Mesendoderm (in vitro differentiated cells): ENCODE results near the gene FBXO38.

ENCODE experiments used
- DNase-seq: peaks from one replicate; pipeline ENCODE4 v3.0.0; 2013
- H2AK5ac ChIP-seq: 2 replicates; pipeline ENCODE4 v1.6.1; 2013; ENCODE audit warnings: low read length, inconsistent platforms
- H2BK120ac ChIP-seq: 2 replicates; pipeline ENCODE4 v1.6.1; 2013; ENCODE audit warnings: low read depth, mild to moderate bottlenecking, low read length, moderate library complexity, mixed read lengths
- H2BK15ac ChIP-seq: replicated peaks from 2 replicates; pipeline ENCODE4 v1.6.1; 2013; ENCODE audit warnings: low read depth, mild to moderate bottlenecking, moderate library complexity
- H2BK5ac ChIP-seq: 2 replicates; pipeline ENCODE4 v1.6.1; 2013; ENCODE audit warnings: low read length, inconsistent platforms
- H3K18ac ChIP-seq: 2 replicates; pipeline ENCODE4 v1.6.1; 2013; ENCODE audit warnings: mild to moderate bottlenecking, low read length, mixed read lengths
- H3K23ac ChIP-seq: one replicate; pipeline ENCODE4 v1.6.1; 2013; ENCODE audit warnings: low read length
- H3K27ac ChIP-seq: 2 replicates; pipeline ENCODE4 v1.5.1; 2013; ENCODE audit warnings: low read depth, mild to moderate bottlenecking, inconsistent platforms, low read length, moderate library complexity
- H3K27me3 ChIP-seq: 2 replicates; pipeline ENCODE4 v1.6.1; 2013; ENCODE audit warnings: low read length, control low read depth, mild to moderate bottlenecking, inconsistent platforms; ENCODE audit not compliant: insufficient read depth, poor library complexity
- H3K36me3 ChIP-seq: 2 replicates; pipeline ENCODE4 v1.6.1; 2013; ENCODE audit warnings: low read length, inconsistent platforms; ENCODE audit not compliant: control insufficient read depth, insufficient read depth
- H3K4ac ChIP-seq: one replicate; pipeline ENCODE4 v1.6.1; 2013; ENCODE audit warnings: low read depth, mild to moderate bottlenecking, low read length, moderate library complexity
- H3K4me1 ChIP-seq: 2 replicates; pipeline ENCODE4 v1.6.1; 2013; ENCODE audit warnings: low read depth, low read length, inconsistent platforms; ENCODE audit not compliant: control insufficient read depth
- H3K4me2 ChIP-seq: 2 replicates; pipeline ENCODE4 v1.6.1; 2013; ENCODE audit warnings: low read length
- H3K4me3 ChIP-seq: 2 replicates; pipeline ENCODE4 v1.5.1; 2013; ENCODE audit warnings: mild to moderate bottlenecking, low read length
- H3K56ac ChIP-seq: one replicate; pipeline ENCODE4 v1.6.1; 2013; ENCODE audit warnings: low read length
- H3K79me1 ChIP-seq: 2 replicates; pipeline ENCODE4 v1.6.1; 2013; ENCODE audit warnings: low read length, inconsistent platforms
- H3K79me2 ChIP-seq: 2 replicates; pipeline ENCODE4 v1.6.1; 2013; ENCODE audit warnings: mild to moderate bottlenecking, low read length; ENCODE audit not compliant: control insufficient read depth, insufficient read depth
- H3K9ac ChIP-seq: 2 replicates; pipeline ENCODE4 v1.6.1; 2013; ENCODE audit warnings: low read length, inconsistent platforms
- H4K5ac ChIP-seq: one replicate; pipeline ENCODE4 v1.6.1; 2013; ENCODE audit warnings: low read length
- H4K8ac ChIP-seq: one replicate; pipeline ENCODE4 v1.6.1; 2013; ENCODE audit warnings: low read depth, mild to moderate bottlenecking, control low read depth, low read length, moderate library complexity
- WGBS: extraction: QIAGEN DNeasy Blood & Tissue Kit; methylation state at CpG from one replicate; pipeline ENCODE4 v1.1.7; 2013; ENCODE audit warnings: low lambda C conversion rate, missing lambda C conversion rate; ENCODE audit not compliant: insufficient coverage; ENCODE audit errors: extremely low coverage; 5-methylcytosine and 5-hydroxymethylcytosine counted together

Gene FBXO38

DNA sequence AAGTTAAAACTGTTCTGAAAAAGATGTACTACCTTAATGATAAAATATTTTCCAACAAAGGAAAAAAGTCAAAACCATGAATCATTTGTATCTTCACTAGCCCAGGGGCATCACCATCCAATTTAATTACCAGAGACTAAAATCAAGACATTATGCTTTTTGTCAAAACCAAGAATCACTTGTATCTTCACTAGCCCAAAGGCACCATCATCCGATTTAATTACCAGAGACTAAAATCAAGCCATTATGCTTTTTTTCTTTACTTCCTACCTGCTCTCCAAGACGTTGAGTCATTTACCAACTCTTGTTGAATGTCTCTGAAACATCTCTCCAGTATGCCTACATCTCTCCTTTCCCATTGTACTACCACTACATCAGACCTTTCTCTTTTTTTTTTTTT, 37.9 kb downstream of the FBXO38 start:
- no peaks in the 10 kb centered on the region for H3K79me2 ChIP-seq
- H3K9ac ChIP-seq: no peak overlapping the region
- H2AK5ac ChIP-seq: no peak overlapping the region
- no peaks in the 10 kb centered on the region for H3K79me1 ChIP-seq
- H2BK120ac ChIP-seq: no peak overlapping the region
- no peaks in the 10 kb centered on the region for H3K27me3 ChIP-seq
- no peak for DNase-seq
- H3K56ac ChIP-seq: no peak overlapping the region
- H3K4me3 ChIP-seq: no peak overlapping the region
- H2BK15ac ChIP-seq: no peak overlapping the region
- no peak overlapping the region for H3K27ac ChIP-seq
- no peak overlapping the region for H3K18ac ChIP-seq
- peaks cover 11% of the 10 kb centered on the region for H3K36me3 ChIP-seq
- no peak overlapping the region for H2BK5ac ChIP-seq
- WGBS: no CpG with 5 or more reads among the region's 2 CpGs
- no peak overlapping the region for H4K5ac ChIP-seq
- H3K23ac ChIP-seq: no peak overlapping the region
- H3K4me2 ChIP-seq: no peak overlapping the region
- H3K4me1 ChIP-seq: no peaks in the 10 kb centered on the region
- H3K4ac ChIP-seq: no peak overlapping the region
- no peak overlapping the region for H4K8ac ChIP-seq

DNA sequence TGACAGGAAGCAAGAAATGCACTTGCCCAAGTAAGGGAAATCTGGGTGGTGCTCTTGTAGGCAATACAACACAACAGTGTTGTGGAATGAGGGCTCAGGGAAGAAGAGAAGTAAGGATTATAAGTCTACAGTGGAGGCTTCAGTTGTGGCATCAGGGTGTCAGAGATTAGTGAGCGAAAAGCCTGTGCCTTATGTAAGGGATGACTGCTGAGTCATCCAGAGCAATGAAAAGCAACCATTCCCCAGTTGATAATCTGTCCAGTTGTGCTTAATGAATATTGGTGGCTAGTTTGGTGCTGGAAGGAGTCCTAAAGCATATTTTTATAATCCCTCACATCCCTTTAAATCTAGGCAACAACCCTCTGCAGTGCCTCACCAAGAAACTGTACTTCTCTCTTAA, 42.0 kb downstream of the FBXO38 start:
- Histone ChIP-seq H3K27me3 (no peaks in the 10 kb centered on the region), H4K5ac (no peak overlapping the region), H3K79me2 (no peaks in the 10 kb centered on the region), H4K8ac (no peak overlapping the region), H3K4me2 (no peak overlapping the region), H2BK15ac (no peak overlapping the region), H3K23ac (no peak overlapping the region), H3K27ac (no peak overlapping the region), H3K79me1 (no peaks in the 10 kb centered on the region), H3K4me3 (no peak overlapping the region), H3K18ac (no peak overlapping the region), H3K56ac (no peak overlapping the region), H3K4ac (no peak overlapping the region), H3K4me1 (no peaks in the 10 kb centered on the region), H2BK120ac (no peak overlapping the region), H3K9ac (no peak overlapping the region), H3K36me3 (peaks cover 11% of the 10 kb centered on the region), H2BK5ac (no peak overlapping the region), H2AK5ac (no peak overlapping the region)
- WGBS: no CpG with 5 or more reads among the region's 1 CpG
- DNase-seq: no peak

- no peak overlapping the region for H2BK120ac ChIP-seq
- H3K4me1 ChIP-seq: no peaks in the 10 kb centered on the region
- H3K4me3 ChIP-seq: no peak overlapping the region
- H3K4me2 ChIP-seq: no peak overlapping the region
- no peaks in the 10 kb centered on the region for H3K27me3 ChIP-seq
- no peak overlapping the region for H4K5ac ChIP-seq
- no peak overlapping the region for H2BK15ac ChIP-seq
- no peak for DNase-seq
- no peak overlapping the region for H2AK5ac ChIP-seq
- no peak overlapping the region for H3K23ac ChIP-seq
- no peak overlapping the region for H3K27ac ChIP-seq
- no peak overlapping the region for H2BK5ac ChIP-seq
- H3K18ac ChIP-seq: no peak overlapping the region
- H3K79me1 ChIP-seq: no peaks in the 10 kb centered on the region
- no peak overlapping the region for H4K8ac ChIP-seq
- H3K9ac ChIP-seq: no peak overlapping the region
- H3K79me2 ChIP-seq: no peaks in the 10 kb centered on the region
- peaks cover 11% of the 10 kb centered on the region for H3K36me3 ChIP-seq
- no peak overlapping the region for H3K4ac ChIP-seq
- H3K56ac ChIP-seq: no peak overlapping the region
Observed at GRCh38 chr5:148426514-148426913, 42.8 kb downstream of the FBXO38 start.

DNA sequence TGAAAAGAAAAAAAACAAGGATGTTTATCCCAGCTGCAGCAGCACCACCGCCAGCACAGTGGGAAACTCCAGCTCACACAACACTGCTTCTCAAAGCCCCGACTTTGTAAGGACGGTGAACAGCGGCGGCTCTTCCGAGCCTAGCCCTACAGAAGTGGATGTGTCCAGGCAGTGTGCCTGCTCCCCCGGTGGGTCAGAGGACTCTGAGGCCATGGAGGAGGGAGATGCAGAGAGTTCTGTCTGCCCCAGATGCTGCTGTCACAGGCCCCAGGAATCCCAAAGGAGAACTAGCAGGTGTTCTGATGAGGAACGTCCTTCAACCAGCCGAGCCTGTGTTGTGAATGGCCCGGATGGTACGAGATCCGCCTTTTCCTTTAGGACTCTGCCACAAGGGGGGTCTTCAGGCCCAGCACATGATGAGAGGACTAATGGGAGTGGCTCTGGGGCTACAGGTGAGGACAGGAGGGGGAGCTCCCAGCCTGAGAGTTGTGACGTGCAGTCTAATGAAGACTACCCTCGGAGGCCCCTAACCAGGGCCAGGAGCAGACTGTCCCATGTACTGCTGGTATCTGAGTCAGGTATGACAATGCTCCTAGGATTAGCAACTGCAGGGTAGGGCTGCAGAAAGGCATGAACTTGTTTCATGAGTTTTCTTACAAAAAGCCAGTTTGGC, 43.7 kb downstream of the FBXO38 start:
- no peak overlapping the region for H2AK5ac ChIP-seq
- no peak overlapping the region for H3K18ac ChIP-seq
- no peaks in the 10 kb centered on the region for H3K79me1 ChIP-seq
- H3K27ac ChIP-seq: no peak overlapping the region
- DNase-seq: peak; percentile 35
- H2BK5ac ChIP-seq: no peak overlapping the region
- H3K4me2 ChIP-seq: no peak overlapping the region
- no peak overlapping the region for H3K4me3 ChIP-seq
- H4K5ac ChIP-seq: no peak overlapping the region
- WGBS: no CpG with 5 or more reads among the region's 14 CpGs
- H2BK120ac ChIP-seq: no peak overlapping the region
- H3K23ac ChIP-seq: no peak overlapping the region
- H3K79me2 ChIP-seq: no peaks in the 10 kb centered on the region
- H3K36me3 ChIP-seq: peaks cover 9% of the 10 kb centered on the region
- no peak overlapping the region for H2BK15ac ChIP-seq
- H4K8ac ChIP-seq: no peak overlapping the region
- no peaks in the 10 kb centered on the region for H3K27me3 ChIP-seq
- no peak overlapping the region for H3K4ac ChIP-seq
- H3K4me1 ChIP-seq: no peaks in the 10 kb centered on the region
- no peak overlapping the region for H3K56ac ChIP-seq
- no peak overlapping the region for H3K9ac ChIP-seq

GRCh38 chr5:148428848-148429247, 45.1 kb downstream of the FBXO38 start:
- no peak overlapping the region for H3K4me3 ChIP-seq
- H3K4me2 ChIP-seq: no peak overlapping the region
- H3K18ac ChIP-seq: no peak overlapping the region
- no peaks in the 10 kb centered on the region for H3K27me3 ChIP-seq
- H2BK15ac ChIP-seq: no peak overlapping the region
- no peak for DNase-seq
- no peak overlapping the region for H2BK120ac ChIP-seq
- H3K56ac ChIP-seq: no peak overlapping the region
- no peak overlapping the region for H3K9ac ChIP-seq
- H4K8ac ChIP-seq: no peak overlapping the region
- no peak overlapping the region for H3K23ac ChIP-seq
- H2BK5ac ChIP-seq: no peak overlapping the region
- peaks cover 7% of the 10 kb centered on the region for H3K36me3 ChIP-seq
- no peak overlapping the region for H4K5ac ChIP-seq
- no peak overlapping the region for H3K4ac ChIP-seq
- no peaks in the 10 kb centered on the region for H3K79me1 ChIP-seq
- no peak overlapping the region for H2AK5ac ChIP-seq
- no peaks in the 10 kb centered on the region for H3K79me2 ChIP-seq
- no peaks in the 10 kb centered on the region for H3K4me1 ChIP-seq
- H3K27ac ChIP-seq: no peak overlapping the region
- WGBS: no CpG with 5 or more reads among the region's 2 CpGs

- H3K79me2 ChIP-seq: no peaks in the 10 kb centered on the region
- no peak overlapping the region for H3K4me2 ChIP-seq
- no peak overlapping the region for H4K5ac ChIP-seq
- H4K8ac ChIP-seq: no peak overlapping the region
- no CpG with 5 or more reads among the region's 3 CpGs for WGBS
- no peak overlapping the region for H3K18ac ChIP-seq
- no peak overlapping the region for H3K4ac ChIP-seq
- no peaks in the 10 kb centered on the region for H3K36me3 ChIP-seq
- H3K56ac ChIP-seq: no peak overlapping the region
- no peak for DNase-seq
- H3K4me3 ChIP-seq: no peak overlapping the region
- H3K4me1 ChIP-seq: no peaks in the 10 kb centered on the region
- H2AK5ac ChIP-seq: no peak overlapping the region
- no peaks in the 10 kb centered on the region for H3K79me1 ChIP-seq
- no peak overlapping the region for H3K9ac ChIP-seq
- no peak overlapping the region for H2BK120ac ChIP-seq
- H3K27me3 ChIP-seq: no peaks in the 10 kb centered on the region
- H3K23ac ChIP-seq: no peak overlapping the region
- H3K27ac ChIP-seq: no peak overlapping the region
- no peak overlapping the region for H2BK15ac ChIP-seq
- no peak overlapping the region for H2BK5ac ChIP-seq
Observed at GRCh38 chr5:148433826-148434225, 50.1 kb downstream of the FBXO38 start.
